K562 (cell line): Measurements from ENCODE around the gene MEF2C.

Experiments
- BRF1 ChIP-seq: IDR thresholded peaks from 3 replicates; pipeline ENCODE4 v1.6.1; 2011; ENCODE audit warnings: borderline replicate concordance, mild to moderate bottlenecking; ENCODE audit not compliant: insufficient read length; ENCODE audit errors: extremely low read depth
- CTCF ChIP-seq, 3 experiments: IDR thresholded peaks in 2 of 3; conservative IDR thresholded peaks in 1 of 3; 2 replicates each; pipeline ENCODE4 v1.5.1; 2011 to 2012; ENCODE audit warnings: low read length in 3 of 3, mild to moderate bottlenecking in 3 of 3, control low read depth in 2 of 3, improper control_type of control experiment in 1 of 3, inconsistent platforms in 1 of 3, low read depth in 1 of 3, mixed read lengths in 1 of 3, moderate library complexity in 1 of 3; ENCODE audit not compliant: insufficient read depth in 2 of 3
- E2F3 ChIP-seq: fragments of 250-450 bp; sonication (Bioruptor Pico); IDR thresholded peaks from 2 replicates; pipeline ENCODE4 v1.4.0; 2020; ENCODE audit warnings: mild to moderate bottlenecking
- EP300 ChIP-seq: IDR thresholded peaks from 2 replicates; pipeline ENCODE4 v1.6.1; 2012; ENCODE audit warnings: low read length, improper control_type of control experiment
- ETV5 ChIP-seq: sonication (generic); formaldehyde crosslinking; IDR thresholded peaks from 2 replicates; pipeline ENCODE4 v1.4.0; 2020; ENCODE audit warnings: low read depth, mild to moderate bottlenecking, missing genetic modification reagents
- PHF20 ChIP-seq: fragments of 450-650 bp; IDR thresholded peaks from 2 replicates; pipeline ENCODE4 v1.6.1; 2018; ENCODE audit not compliant: partially characterized antibody
- SNIP1 ChIP-seq: fragments of 450-650 bp; IDR thresholded peaks from 2 replicates; pipeline ENCODE4 v1.7.1; 2017; ENCODE audit warnings: low read depth, mild to moderate bottlenecking
- TAF1 ChIP-seq: IDR thresholded peaks from 2 replicates; pipeline ENCODE4 v1.6.1; 2011; ENCODE audit warnings: mild to moderate bottlenecking, low read length, moderate library complexity; ENCODE audit not compliant: insufficient read depth, control insufficient read depth, severe bottlenecking; ENCODE audit errors: extremely low read depth
- TFAP4 ChIP-seq: sonication (generic); formaldehyde crosslinking; IDR thresholded peaks from 2 replicates; pipeline ENCODE4 v1.8.0; 2022; ENCODE audit warnings: missing genetic modification reagents, mild to moderate bottlenecking, moderate library complexity, borderline replicate concordance
- ZNF274 ChIP-seq: IDR thresholded peaks from 2 replicates; pipeline ENCODE4 v1.6.1; 2011; ENCODE audit warnings: low read depth, mild to moderate bottlenecking, low read length, moderate library complexity, borderline replicate concordance
- ZNF639 ChIP-seq, 2 experiments: fragments of 200-800 bp in 1 of 2; sonication (Bioruptor generic) in 1 of 2; sonication (generic) in 1 of 2; formaldehyde crosslinking in 1 of 2; IDR thresholded peaks in 1 of 2; conservative IDR thresholded peaks in 1 of 2; 2 replicates each; pipeline versions ENCODE4 v1.5.0 to v1.6.1; 2016 to 2020; ENCODE audit warnings: missing compliant biosample characterization in 1 of 2, missing genetic modification characterization in 1 of 2, missing genetic modification reagents in 1 of 2

- TF ChIP-seq ZNF639 (CRISPR knock-in tag; conservative IDR thresholded peaks at IDR 0.05 in 1 of 2, IDR thresholded peaks at IDR 0.05 in 1 of 2): no peak
- TF ChIP-seq CTCF (IDR thresholded peaks at IDR 0.05 in 2 of 3, conservative IDR thresholded peaks at IDR 0.05 in 1 of 3; ENCODE audit: insufficient read depth in 2 of 3, low read depth in 1 of 3, low read length in 3 of 3): no peak
- no peak for TF ChIP-seq SNIP1
- no peak for TF ChIP-seq ZNF274
- no peak for TF ChIP-seq ETV5
- TF ChIP-seq E2F3 (CRISPR knock-in tag): no peak
- TF ChIP-seq TAF1: no peak
- no peak for TF ChIP-seq TFAP4
- TF ChIP-seq BRF1: no peak
- no peak for TF ChIP-seq PHF20
- no peak for TF ChIP-seq EP300
Measured at GRCh38 chr5:88732862-88733261, 150.1 kb downstream of the MEF2C start.
